ENCODE measurements around the gene PSMA5.

PSMA5 gene

DNA sequence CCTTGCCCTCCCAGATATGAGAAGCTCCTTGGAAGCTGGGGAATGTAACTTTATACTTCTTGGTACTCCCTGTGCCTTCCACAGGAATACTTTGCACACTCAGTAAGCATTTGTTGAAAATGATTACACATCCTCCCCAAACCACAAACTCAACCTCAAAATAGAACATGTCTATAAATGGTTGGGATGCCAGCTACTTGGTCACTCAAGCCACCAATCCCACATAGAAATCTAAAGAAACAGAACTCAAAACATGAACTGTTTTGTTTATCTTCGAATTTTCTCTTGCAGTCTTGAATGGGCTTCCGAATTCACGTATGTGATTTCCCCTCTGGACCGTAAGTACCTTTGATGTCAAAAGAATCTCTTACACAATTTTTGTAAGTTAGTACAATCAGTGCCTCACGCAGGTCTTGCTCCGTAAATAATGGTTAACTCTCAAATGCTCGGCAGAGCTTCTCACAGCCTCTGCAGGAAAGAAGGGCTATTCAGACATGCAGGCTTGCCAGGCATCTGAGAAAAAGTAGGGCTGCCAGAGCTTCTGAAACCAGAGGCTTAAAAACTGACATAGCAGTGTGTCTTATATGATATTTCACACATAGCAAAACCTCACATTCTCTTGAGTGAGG lies 55.4 kb downstream of the PSMA5 start:
- TF ChIP-seq GATA2 (IDR thresholded peaks at IDR 0.05; ENCODE audit: low read depth, low read length) (no peak), GATA3 (IDR thresholded peaks at IDR 0.05; ENCODE audit: low read depth, low read length) (no peak)

DNA sequence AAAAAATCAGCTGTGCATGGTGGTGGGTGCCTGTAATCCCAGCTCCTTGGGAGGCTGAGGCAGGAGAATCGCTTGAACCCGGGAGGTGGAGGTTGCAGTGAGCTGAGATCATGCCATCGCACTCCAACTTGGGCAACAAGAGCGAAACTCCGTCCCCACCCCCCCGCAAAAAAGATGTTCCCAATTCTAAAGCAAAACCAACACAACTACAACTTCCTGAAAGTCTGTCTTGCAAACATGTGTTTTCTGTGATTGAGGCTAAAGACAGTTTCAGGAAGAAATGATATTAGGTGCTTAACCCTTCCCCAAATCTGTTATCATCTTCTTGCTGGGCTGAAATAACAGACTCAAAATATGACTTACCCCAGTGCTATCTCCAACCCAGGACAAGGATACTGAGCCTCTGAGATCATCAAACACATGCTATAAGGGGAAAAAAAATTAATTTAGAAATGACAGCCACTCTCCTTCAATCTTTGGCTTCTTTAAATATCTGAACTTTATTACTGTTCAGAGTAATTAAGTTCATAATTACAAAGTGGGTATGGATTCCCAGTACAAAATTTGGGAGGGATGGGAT lies 57.0 kb downstream of the PSMA5 start:
- no peak for TF ChIP-seq GATA2 (IDR thresholded peaks at IDR 0.05; ENCODE audit: low read depth, low read length)

DNA sequence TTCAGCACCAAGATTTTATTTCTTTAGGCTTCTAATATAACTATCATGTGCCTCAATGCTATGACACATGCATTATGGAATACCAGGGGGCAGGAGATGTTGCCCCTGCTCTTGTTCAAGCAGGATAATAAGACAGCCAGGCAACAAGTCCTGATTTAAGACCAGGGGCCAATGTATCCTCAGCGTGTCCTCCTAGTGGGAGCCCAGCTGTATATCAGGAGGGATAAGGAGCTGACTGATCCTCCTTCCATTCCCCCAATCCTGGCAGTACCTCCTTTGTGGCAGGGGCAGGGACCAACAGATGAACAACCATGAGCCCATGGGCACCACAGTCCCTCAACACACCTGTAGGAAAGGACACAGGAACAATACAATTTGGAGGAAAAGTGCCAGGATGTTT lies 57.8 kb downstream of the PSMA5 start:
- TF ChIP-seq GATA3 (IDR thresholded peaks at IDR 0.05; ENCODE audit: low read depth, low read length) (no peak), GATA2 (IDR thresholded peaks at IDR 0.05; ENCODE audit: low read depth, low read length) (no peak)

DNA sequence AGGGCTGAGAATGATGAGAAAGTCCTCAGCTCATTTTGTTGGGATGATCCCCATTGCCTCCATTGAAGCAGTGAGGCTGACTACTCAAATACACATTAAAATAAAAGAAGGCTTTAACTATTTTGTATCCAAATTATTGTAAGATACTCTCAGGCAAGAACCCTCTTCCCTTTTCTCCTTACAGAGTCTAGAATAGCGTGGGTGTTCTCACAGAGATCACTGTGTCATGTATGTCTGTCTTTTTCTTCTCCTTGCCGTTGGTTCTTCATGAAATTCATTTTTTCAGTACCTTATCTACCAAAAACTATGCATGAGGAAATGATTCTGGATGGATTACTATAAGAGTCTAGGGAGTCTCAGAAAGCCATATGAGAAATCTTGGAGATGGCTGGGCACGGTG lies 58.6 kb downstream of the PSMA5 start:
- no peak for TF ChIP-seq GATA3 (IDR thresholded peaks at IDR 0.05; ENCODE audit: low read depth, low read length)
- TF ChIP-seq GATA2 (IDR thresholded peaks at IDR 0.05; ENCODE audit: low read depth, low read length), result no peak

DNA sequence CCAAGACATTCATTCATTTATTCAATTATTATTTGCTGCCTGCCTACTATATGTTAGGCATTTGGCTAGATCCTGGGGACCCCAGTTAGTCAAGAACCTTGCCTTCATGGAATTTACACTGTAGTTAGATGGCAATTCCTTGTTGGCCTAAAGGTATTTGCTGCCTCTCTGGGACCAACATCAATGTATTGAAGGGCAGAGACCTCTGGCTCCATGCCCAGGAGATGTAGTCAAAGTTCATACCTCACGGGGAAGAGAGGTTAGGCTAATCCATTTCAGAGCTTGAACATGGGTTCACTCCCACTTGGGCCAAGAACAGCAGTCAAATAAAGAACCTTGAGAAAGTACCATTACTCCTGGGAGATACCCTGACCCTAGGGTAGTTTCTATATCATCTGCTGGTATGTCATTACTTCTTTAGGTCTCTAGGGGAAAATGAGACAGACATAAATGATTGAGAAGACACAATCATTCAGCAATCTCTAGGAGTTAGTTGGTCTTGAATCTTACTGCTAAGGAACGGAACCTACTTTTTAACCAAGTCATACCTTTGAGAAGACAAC lies 60.5 kb downstream of the PSMA5 start:
- TF ChIP-seq GATA3 (IDR thresholded peaks at IDR 0.05; ENCODE audit: low read depth, low read length), result no peak
- no peak for TF ChIP-seq GATA2 (IDR thresholded peaks at IDR 0.05; ENCODE audit: low read depth, low read length)

DNA sequence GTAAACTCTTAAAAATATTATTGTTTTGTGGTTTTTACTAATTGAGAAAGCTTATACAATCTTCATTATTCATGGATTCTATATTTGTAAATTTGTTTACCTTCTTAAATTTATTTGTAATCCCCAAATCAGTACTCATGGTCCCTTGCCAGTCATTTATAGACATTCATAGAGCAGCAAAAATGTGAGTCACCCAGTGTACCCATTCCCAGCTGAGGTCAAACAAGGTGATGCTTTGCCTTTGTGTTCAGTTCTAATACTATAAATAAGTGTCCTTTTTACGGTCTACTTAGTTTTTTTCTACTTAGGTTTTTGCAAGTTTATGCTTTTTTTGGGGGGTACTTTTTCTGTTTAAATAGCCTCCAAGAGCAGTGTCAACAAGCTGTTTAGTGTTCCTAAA lies 64.6 kb downstream of the PSMA5 start:
- TF ChIP-seq GATA2 (IDR thresholded peaks at IDR 0.05; ENCODE audit: low read depth, low read length), result no peak
- TF ChIP-seq GATA3 (IDR thresholded peaks at IDR 0.05; ENCODE audit: low read depth, low read length), result no peak

DNA sequence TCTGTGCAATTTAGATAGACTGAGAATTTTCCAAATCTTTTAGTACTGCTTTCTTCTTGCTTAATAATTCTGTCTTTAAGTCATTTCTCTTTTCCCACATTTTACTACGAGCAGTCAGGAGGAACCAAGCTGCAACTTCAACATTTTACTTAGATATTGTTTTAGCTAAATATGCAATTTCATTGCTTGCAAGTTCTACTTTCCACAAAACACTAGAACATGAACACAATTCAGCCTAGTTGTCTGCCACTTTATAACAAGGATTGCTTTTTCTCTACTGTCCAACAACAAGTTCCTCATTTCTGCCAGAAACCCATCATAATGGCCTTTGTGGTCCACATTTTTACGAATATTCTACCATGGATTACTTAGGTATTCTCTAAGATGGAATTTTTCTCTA lies 65.2 kb downstream of the PSMA5 start:
- TF ChIP-seq GATA2 (IDR thresholded peaks at IDR 0.05; ENCODE audit: low read depth, low read length) (no peak), GATA3 (IDR thresholded peaks at IDR 0.05; ENCODE audit: low read depth, low read length) (no peak)

DNA sequence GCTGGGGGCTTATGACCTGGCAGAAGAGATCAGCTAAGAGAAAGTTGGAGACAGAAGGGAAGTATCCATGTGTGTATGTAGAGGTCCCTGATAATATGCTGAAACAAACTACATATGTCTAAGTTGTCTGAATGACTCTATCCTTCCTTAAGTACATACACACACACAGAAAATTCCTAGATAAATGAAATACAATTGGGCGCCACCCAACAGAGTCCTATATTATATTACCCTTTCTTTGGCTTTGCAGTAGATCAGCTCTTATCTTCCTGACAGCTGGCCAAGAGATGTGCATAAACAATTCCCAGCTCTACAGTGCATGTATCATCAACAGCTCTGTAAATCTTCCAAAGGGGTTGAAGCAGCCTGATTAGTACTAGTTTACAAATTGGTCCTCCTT lies 68.6 kb downstream of the PSMA5 start:
- TF ChIP-seq GATA3 (IDR thresholded peaks at IDR 0.05; ENCODE audit: low read depth, low read length) (no peak), GATA2 (IDR thresholded peaks at IDR 0.05; ENCODE audit: low read depth, low read length) (peak; percentile 12; the same call in 1 of the 2 replicates)

DNA sequence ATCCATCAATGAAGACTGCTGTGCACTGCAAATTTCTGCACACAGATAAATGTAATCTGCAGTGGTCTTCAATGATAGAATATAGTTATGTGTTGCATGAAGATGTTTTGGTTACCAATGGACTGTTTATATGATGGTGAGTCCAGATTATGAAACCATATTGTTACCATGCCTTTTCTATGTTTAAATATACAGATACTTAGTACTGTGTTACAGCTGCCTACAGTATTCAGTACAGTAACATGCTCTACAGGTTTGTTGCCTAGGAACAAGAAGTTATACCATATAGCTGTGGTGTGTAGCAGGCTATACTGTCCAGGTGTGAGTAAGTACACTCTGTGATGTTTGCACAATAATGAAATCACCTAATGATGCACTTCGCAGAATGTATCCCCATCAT lies 69.3 kb downstream of the PSMA5 start:
- no peak for TF ChIP-seq GATA2 (IDR thresholded peaks at IDR 0.05; ENCODE audit: low read depth, low read length)
- TF ChIP-seq GATA3 (IDR thresholded peaks at IDR 0.05; ENCODE audit: low read depth, low read length), result no peak

DNA sequence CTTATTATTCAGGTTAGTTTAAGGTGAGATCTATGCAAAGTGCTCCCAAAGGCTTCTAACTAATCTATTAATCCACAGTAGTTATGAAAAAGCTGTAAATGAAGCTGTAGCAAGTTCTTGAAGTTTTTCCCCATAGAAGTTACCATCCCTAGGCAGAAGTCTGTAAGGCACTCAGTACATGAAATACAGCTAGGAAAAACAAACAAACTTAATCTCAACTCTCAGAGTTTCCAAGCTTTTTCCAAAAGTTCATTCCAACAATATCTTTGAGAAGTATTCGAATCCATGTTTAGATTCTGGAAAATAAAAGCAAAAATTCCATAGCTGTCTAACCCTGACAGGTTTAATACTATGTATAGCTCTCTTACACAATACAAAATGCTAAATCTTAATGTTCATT lies 69.7 kb downstream of the PSMA5 start:
- TF ChIP-seq GATA3 (IDR thresholded peaks at IDR 0.05; ENCODE audit: low read depth, low read length) (no peak), GATA2 (IDR thresholded peaks at IDR 0.05; ENCODE audit: low read depth, low read length) (no peak)

DNA sequence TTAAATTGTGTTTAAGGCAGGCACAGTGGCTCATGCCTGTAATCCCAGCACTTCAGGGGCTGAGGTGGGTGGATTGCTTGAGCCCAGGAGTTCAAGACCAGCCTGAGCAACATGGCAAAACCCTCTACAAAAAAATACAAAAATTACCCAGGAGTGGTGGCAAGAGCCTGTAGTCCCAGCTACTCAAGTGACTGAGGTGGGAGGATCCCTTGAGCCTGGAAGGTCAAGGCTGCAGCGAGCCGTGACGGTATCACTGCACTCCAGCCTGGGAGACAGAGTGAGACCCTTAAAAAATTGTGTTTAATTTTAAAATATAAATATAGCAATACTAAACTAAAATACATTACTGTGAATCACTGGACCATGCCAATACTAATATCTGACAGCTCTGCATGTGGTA lies 71.3 kb downstream of the PSMA5 start:
- no peak for TF ChIP-seq GATA3 (IDR thresholded peaks at IDR 0.05; ENCODE audit: low read depth, low read length)

DNA sequence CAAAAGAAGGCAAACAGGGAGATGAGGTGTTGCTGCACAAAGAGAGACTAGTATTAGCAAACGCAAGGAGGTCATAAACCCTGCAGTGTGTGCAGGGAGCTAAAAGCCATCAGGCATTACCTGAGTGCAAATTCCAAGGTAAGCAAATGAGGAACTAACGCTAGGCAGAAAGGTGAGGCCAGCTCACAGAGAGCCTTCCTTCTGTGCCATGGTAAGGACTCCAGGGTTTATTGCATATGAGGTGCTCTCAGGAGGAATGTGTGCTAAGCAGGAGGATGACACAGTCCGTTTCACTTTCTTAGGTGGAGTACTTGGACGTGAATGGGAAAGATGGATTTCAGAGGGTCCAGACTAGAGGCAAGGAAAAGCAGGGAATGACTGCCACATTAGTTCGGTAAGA lies 74.8 kb downstream of the PSMA5 start:
- TF ChIP-seq GATA3 (IDR thresholded peaks at IDR 0.05; ENCODE audit: low read depth, low read length) (no peak), GATA2 (IDR thresholded peaks at IDR 0.05; ENCODE audit: low read depth, low read length) (no peak)

DNA sequence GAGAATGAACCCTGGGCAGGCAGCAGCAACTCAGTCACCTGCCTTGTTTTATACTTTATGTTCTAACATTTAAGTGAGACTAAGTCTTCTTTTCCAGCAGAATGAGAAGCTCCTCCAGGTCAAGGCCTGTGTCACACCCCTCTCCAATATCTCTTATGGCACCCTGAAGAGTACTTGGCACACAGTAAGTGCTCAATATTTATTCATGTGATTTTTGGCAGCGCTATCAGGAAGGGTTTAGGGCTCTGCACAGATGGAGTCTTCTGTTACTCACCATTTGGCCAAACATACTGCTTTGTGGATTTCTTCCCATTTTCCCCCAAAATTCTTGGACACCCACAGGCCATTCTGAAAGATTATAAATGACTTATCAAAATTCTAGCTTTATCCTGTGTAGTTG lies 75.6 kb downstream of the PSMA5 start:
- no peak for TF ChIP-seq GATA2 (IDR thresholded peaks at IDR 0.05; ENCODE audit: low read depth, low read length)
- TF ChIP-seq GATA3 (IDR thresholded peaks at IDR 0.05; ENCODE audit: low read depth, low read length), result no peak

DNA sequence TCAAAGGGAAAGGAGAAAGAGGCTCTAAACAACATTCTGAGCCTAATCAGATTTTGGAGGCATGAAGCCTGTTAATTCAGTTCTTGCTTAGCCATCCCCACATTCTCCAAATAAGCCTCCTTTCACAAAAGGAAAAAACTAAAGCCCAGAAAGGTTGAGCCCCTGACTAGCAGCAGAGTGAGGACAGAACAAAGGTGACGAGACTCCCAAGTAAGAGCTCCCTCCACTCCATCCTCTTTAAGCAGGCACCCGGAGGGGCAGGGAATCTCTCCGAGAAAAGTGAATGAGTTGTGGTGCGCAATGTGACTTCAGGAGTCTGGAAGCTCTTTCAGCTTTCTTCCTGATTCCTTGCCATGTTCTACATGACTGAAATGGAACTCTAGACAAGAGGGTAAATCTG lies 76.1 kb downstream of the PSMA5 start:
- TF ChIP-seq GATA2 (IDR thresholded peaks at IDR 0.05; ENCODE audit: low read depth, low read length) (no peak), GATA3 (IDR thresholded peaks at IDR 0.05; ENCODE audit: low read depth, low read length) (no peak)

All from SH-SY5Y (cell line).